ENCODE data around the gene SGCE.

GRCh38 chr7:94639384-94639783 lies 16.5 kb downstream of the SGCE start:
- TF ChIP-seq CTCF (IDR thresholded peaks at IDR 0.05 in 8 of 11, conservative IDR thresholded peaks at IDR 0.05 in 3 of 11), result no peak
- TF ChIP-seq POLR2A (IDR thresholded peaks at IDR 0.05), result no peak
